G401.6 (cell line): ENCODE data around the gene BTD.
A peak's percentile ranks its signal among the peaks of the same experiment; 100 is the strongest.

Experiments
- FAIRE-seq: peaks from 2 replicates; lab custom pipeline; 2012; peaks lifted over from hg19 to GRCh38; lab: Jason Lieb, UNC

The BTD gene

DNA sequence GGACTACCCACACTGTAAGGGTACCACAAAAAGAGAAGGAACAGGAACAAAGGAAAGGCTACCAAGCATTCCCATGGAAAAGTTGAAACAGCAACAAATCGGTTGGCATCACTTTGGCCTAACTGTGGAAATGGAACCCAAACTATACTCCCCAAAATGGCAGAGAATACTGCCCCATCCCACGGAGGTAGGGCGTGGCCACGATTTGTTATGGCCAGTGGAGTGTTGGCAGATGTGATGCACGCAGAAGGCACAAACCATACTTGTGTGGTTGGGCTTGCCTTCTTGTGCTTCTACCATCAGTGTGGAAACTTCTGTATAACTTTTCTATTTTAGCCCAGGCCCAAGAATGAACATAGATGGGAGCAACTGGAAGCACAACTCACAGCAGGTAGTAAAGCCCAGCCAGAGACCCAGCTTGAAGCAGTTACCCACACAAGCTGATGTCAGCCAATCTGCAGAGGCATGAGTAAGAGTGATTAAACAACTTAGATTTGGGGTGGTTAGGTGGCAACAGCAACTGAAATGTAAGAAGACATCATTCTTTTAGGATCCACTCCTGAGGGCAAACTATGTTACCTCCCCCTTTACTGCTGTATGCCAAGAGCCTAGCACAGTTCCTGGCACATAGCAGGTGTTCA, 64.1 kb downstream of the BTD start:
- FAIRE-seq: no peak

GRCh38 chr3:15666277-15666676, 64.7 kb downstream of the BTD start:
- no peak for FAIRE-seq

- no peak for FAIRE-seq
Observed at GRCh38 chr3:15667484-15667883, 65.9 kb downstream of the BTD start.

DNA sequence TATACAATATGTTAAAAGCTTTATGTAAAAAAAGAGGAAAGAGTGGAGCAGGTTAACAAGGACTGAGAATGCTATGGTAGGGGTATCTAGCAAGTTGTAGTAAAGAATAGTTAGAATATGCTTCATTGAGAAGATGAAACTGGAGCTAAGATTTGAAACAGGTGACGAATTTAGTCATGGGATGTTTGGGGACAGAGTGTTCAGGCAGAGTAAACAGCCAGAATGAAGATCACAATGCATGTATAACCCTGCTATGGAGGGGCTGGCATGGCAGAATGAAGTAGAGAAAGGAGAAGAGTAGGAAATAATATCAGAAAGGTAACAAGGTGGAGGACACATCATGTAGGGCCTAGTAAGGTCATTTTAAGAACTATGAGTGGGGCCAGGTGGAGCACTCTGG, 72.0 kb downstream of the BTD start:
- FAIRE-seq: no peak

GRCh38 chr3:15676259-15676658, 74.7 kb downstream of the BTD start:
- FAIRE-seq: no peak

GRCh38 chr3:15679306-15679705, 77.8 kb downstream of the BTD start:
- FAIRE-seq: no peak

DNA sequence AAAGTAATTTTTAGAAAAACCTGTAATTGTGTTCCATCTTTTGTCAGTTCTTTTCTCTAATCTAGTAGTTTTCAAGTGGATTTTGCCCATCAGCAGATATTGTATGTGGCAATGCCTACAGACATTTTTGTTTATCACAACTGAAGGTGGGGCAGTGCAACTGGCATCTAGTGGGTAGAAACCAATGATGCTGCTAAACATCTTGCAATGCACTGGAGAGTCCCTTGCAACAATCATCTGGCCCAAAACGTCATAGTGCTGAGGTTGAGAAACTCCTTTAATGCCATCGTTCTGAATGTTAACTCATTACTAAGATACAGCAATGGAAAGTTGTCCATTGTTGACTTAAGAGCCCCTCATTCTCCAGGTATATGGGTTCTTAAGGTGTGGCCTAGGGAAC, 80.1 kb downstream of the BTD start:
- no peak for FAIRE-seq

DNA sequence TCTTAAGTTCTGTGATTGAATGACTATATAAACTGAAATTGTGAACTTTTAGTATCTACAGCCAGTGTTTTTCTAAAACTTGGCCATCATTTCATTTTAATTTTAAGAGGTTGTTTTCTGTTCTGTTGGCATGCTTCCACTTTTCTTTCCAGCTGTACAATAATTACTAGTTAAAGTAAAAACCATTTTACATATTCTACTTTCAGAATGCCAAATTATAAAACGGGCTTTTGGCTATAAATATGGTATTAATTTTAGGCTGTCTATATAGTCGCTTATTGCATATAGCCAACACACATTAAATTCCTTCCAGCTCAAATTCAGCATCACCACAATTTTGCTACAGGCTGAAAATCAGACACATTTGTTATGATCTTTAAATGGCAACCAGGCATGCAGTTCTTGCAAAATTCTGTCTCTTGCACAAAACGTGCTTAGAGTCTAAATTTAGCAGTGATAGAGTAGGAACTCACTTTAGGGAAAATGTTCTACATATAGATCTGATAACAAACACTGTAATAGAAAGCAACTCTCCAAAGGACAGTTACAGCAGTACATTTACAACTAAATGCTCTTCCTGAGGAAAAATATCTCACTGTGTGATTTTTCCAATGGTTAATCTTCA, 81.1 kb downstream of the BTD start:
- no peak for FAIRE-seq

DNA sequence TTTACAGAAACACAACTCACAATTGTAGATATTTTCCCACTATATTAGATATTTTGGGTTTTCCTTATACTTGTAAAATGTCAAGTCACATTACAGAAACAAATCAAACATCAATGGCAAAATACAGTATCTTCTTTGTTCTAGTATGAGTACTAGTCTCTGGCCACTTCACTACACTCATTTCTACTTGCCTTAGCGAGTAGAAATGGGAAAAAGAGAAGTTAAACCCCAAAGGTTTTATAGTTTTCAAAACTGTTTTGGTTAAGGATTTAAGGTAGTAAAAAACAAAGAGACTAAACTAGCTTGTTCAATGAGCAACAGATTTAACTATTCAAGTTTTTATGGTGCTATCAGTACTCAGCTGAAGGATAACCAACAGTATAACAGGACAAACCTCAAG, 81.7 kb downstream of the BTD start:
- no peak for FAIRE-seq

DNA sequence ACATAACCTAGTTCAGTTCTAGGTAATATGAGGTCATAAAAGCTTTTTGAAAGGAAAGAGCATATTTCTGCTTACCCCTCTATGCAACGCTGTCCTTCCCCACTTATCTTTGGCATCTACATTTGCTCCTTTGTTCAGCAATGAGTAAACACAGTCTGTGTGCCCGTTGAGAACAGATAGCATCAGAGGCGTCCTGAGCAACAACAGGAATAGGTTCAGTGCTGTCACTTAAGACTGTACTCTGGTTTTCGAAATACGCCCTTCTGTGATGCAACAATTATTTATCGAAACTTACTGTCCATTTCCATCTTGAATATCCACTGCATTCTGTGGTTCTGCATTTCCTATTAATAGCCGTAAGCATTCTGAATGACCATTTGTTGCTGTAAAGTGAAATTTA, 84.4 kb downstream of the BTD start:
- no peak for FAIRE-seq

DNA sequence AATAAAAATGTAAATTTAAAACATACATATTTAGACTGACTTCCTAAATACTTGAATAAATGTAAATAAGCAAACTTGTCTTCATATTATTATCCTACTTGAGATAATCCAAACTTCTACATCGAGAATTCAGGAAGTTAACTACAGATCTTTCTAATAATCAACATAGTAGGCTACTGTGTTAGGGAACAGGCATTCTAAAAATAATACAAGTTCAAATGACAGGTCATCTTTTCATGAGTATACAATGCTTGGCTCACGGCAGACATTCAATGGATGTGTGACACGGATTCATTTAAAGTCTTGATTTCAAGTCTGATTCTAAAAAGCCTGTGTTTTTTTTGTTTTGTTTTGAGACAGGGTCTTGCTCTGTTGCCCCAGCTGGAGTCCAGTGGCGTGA, 88.7 kb downstream of the BTD start:
- peak; percentile 13 for FAIRE-seq

DNA sequence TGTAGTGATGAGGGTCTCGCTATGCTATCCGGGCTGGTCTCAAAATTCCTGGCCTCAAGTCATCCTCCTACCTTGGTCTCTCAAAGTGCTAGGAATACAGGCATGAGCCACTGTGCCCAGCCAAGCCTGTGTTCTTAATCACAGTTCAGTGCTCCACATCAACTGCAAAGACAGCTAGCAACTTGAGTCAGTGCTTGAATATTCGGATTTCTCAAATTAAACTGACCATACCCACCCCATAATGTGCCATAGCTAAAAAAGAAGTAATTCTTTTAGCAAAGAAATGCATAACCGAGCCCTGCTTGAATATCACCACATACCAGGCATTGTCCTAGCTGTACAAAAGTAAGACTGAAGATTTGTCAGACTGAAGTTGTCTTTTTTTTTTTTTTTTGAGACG, 89.2 kb downstream of the BTD start:
- FAIRE-seq: no peak

GRCh38 chr3:15693355-15693754, 91.8 kb downstream of the BTD start:
- no peak for FAIRE-seq

DNA sequence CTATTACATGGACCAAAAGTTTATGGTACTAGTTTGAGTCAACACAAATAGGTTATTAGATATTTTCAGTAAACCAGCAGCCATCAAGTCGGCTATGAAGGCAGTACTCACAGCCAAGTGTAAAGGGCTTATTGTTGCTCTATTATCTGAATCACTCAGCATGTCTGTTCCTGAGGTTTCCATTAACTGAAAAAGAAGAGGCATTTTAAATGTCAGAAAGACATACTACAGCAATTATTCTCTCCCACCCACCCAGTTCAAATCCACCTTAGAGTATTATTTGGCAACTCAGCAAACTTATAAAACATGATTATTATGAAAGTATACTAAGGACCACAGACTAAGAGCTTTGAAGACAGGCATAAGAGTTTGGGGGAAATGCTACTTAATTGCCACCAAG, 93.1 kb downstream of the BTD start:
- FAIRE-seq: no peak
